WTC11 (cell line): ENCODE data around the gene ACP5. TPM values are rescaled to one million over a fixed set of nuclear protein-coding genes. Genes with fewer than 3 reads are reported as not detected.

Experiments used
- ATAC-seq: fragments of 200-7000 bp; cut with Tn5 transposase; 2 replicates; pipeline ENCODE4 v1.10.0; 2021; ENCODE audit warnings: mild to moderate bottlenecking, moderate library complexity
- CTCF ChIA-PET: fragments of 300-600 bp; sonication (Branson Sonifier 250); formaldehyde crosslinking; loops from one replicate; lab custom pipeline; 2021; ENCODE audit warnings: antibody characterized with exemption; lab: Charles Lee
- POLR2A ChIA-PET: fragments of 350-600 bp; sonication (Branson Sonifier 250); formaldehyde crosslinking; loops from one replicate; lab custom pipeline; 2021; ENCODE audit warnings: antibody characterized with exemption; lab: Charles Lee
- DNase-seq: peaks from one replicate; pipeline ENCODE4 v3.0.0; 2021; ENCODE audit warnings: low spot score
- H3K27ac Mint-ChIP-seq: 2 replicates; pipeline ENCODE4 v1.8.0; 2021; ENCODE audit warnings: mixed read lengths
- H3K27me3 Mint-ChIP-seq: 2 replicates; pipeline ENCODE4 v1.8.0; 2021; ENCODE audit warnings: low read depth, mild to moderate bottlenecking, moderate library complexity, mixed read lengths
- H3K36me3 Mint-ChIP-seq: 2 replicates; pipeline ENCODE4 v1.8.0; 2021; ENCODE audit warnings: mixed read lengths
- H3K4me1 Mint-ChIP-seq: 2 replicates; pipeline ENCODE4 v1.8.0; 2022; ENCODE audit warnings: mixed read lengths
- H3K4me3 Mint-ChIP-seq: 2 replicates; pipeline ENCODE4 v1.8.0; 2021; ENCODE audit warnings: mild to moderate bottlenecking, moderate library complexity, mixed read lengths
- H3K9me3 Mint-ChIP-seq: 2 replicates; pipeline ENCODE4 v1.8.0; 2021; ENCODE audit warnings: mixed read lengths
- ATF6 ChIP-seq: sonication (generic); formaldehyde crosslinking; IDR thresholded peaks from 2 replicates; pipeline ENCODE4 v1.8.1; 2023; ENCODE audit warnings: mild to moderate bottlenecking, missing genetic modification reagents
- CREM ChIP-seq: sonication (generic); formaldehyde crosslinking; IDR thresholded peaks from 2 replicates; pipeline ENCODE4 v1.8.1; 2022; ENCODE audit warnings: mild to moderate bottlenecking, missing genetic modification reagents, moderate library complexity
- FOXP1 ChIP-seq: sonication (generic); formaldehyde crosslinking; IDR thresholded peaks from 2 replicates; pipeline ENCODE4 v1.8.0; 2022; ENCODE audit warnings: missing genetic modification reagents, mild to moderate bottlenecking, moderate library complexity, borderline replicate concordance
- GABPB1 ChIP-seq: sonication (generic); formaldehyde crosslinking; IDR thresholded peaks from 2 replicates; pipeline ENCODE4 v1.8.1; 2023; ENCODE audit warnings: mild to moderate bottlenecking, missing genetic modification reagents
- HMGXB4 ChIP-seq: sonication (generic); formaldehyde crosslinking; IDR thresholded peaks from 2 replicates; pipeline ENCODE4 v1.8.1; 2023; ENCODE audit warnings: mild to moderate bottlenecking, moderate library complexity, missing genetic modification reagents
- JAZF1 ChIP-seq: fragments of 250-450 bp; sonication (Bioruptor Pico); IDR thresholded peaks from 2 replicates; pipeline ENCODE4 v1.9.0; 2021; ENCODE audit warnings: moderate library complexity, mild to moderate bottlenecking, inconsistent platforms
- NR3C1 ChIP-seq: sonication (generic); formaldehyde crosslinking; conservative IDR thresholded peaks from 2 replicates; pipeline ENCODE4 v1.8.1; 2023; ENCODE audit warnings: low read depth, mild to moderate bottlenecking, missing genetic modification reagents
- RORB ChIP-seq: fragments of 250-450 bp; sonication (Bioruptor Pico); IDR thresholded peaks from 2 replicates; pipeline ENCODE4 v1.9.0; 2021; ENCODE audit warnings: mild to moderate bottlenecking
- STAT6 ChIP-seq: sonication (generic); formaldehyde crosslinking; conservative IDR thresholded peaks from 2 replicates; pipeline ENCODE4 v1.8.1; 2023; ENCODE audit warnings: mild to moderate bottlenecking, low read depth, missing genetic modification reagents, moderate library complexity
- ZBTB21 ChIP-seq: sonication (generic); formaldehyde crosslinking; IDR thresholded peaks from 2 replicates; pipeline ENCODE4 v1.8.1; 2023; ENCODE audit warnings: mild to moderate bottlenecking, missing genetic modification reagents, borderline replicate concordance
- ZNF121 ChIP-seq: sonication (generic); formaldehyde crosslinking; IDR thresholded peaks from 2 replicates; pipeline ENCODE4 v1.8.0; 2023; ENCODE audit warnings: missing genetic modification reagents
- ZNF138 ChIP-seq: sonication (generic); formaldehyde crosslinking; conservative IDR thresholded peaks from 2 replicates; pipeline ENCODE4 v1.8.1; 2022; ENCODE audit warnings: mild to moderate bottlenecking, moderate library complexity, missing genetic modification reagents
- ZNF219 ChIP-seq: sonication (generic); formaldehyde crosslinking; IDR thresholded peaks from 2 replicates; pipeline ENCODE4 v1.8.0; 2023; ENCODE audit warnings: missing genetic modification reagents, mild to moderate bottlenecking, borderline replicate concordance
- ZNF671 ChIP-seq: fragments of 250-450 bp; sonication (Bioruptor Pico); IDR thresholded peaks from 2 replicates; pipeline ENCODE4 v1.8.0; 2021; ENCODE audit warnings: mild to moderate bottlenecking
- ZSCAN18 ChIP-seq: fragments of 250-450 bp; sonication (Bioruptor Pico); IDR thresholded peaks from 2 replicates; pipeline ENCODE4 v2.1.2; 2022; ENCODE audit warnings: mild to moderate bottlenecking, moderate library complexity
- total RNA-seq: library from RNA; stranded (reverse); gene quantifications from 3 replicates; pipeline ENCODE4 v1.2.3, GENCODE V29; 2021

The ACP5 gene
- total RNA-seq, 1 experiment from 2014 or later: 8.6 TPM

GRCh38 chr19:11620553-11620952 is 43.1 kb upstream of the ACP5 start (continued):
- no peak for TF ChIP-seq ZSCAN18
- no peak for TF ChIP-seq JAZF1 (CRISPR knock-in tag)
- TF ChIP-seq ZNF121 (CRISPR knock-in tag): no peak
- TF ChIP-seq FOXP1 (CRISPR knock-in tag): no peak

GRCh38 chr19:11617180-11618062 is 40.0 kb upstream of the ACP5 start:
- H3K4me3 Mint-ChIP-seq: no peak overlapping the region
- H3K36me3 Mint-ChIP-seq: peaks cover 72% of the 10 kb centered on the region
- H3K9me3 Mint-ChIP-seq: peaks cover 23% of the 10 kb centered on the region
- no peaks in the 10 kb centered on the region for H3K27me3 Mint-ChIP-seq
- DNase-seq: no peak
- H3K27ac Mint-ChIP-seq: no peak overlapping the region
- no peak for ATAC-seq
- CTCF ChIA-PET: no interaction called here
- TF ChIP-seq ATF6 (CRISPR knock-in tag): no peak
- no peak for TF ChIP-seq ZNF671
- no peak for TF ChIP-seq HMGXB4 (CRISPR knock-in tag)
- no peak for TF ChIP-seq ZNF138 (CRISPR knock-in tag)
- no peak for TF ChIP-seq ZNF121 (CRISPR knock-in tag)
- no peak for TF ChIP-seq RORB (CRISPR knock-in tag)
- no peak for TF ChIP-seq ZBTB21 (CRISPR knock-in tag)
- TF ChIP-seq ZNF219 (CRISPR knock-in tag): no peak
- no peak for TF ChIP-seq CREM
- TF ChIP-seq NR3C1: no peak
- TF ChIP-seq GABPB1: no peak
- TF ChIP-seq STAT6: no peak
- H3K4me1 Mint-ChIP-seq: peaks cover 4% of the 10 kb centered on the region; the same call in 1 of the 2 replicates
- POLR2A ChIA-PET: no interaction called here
